DMS53 treated with DMSO at 0.1 percent for 48 hours (cell line): Measurements from ENCODE around the gene GRIA1.
"Not testable (repeated sequence)": the region's sequence is repeated elsewhere in the genome, so short reads cannot be mapped to it uniquely, and the experiment has no call there.

Experiments used
- DNase-seq: peaks from one replicate; lab custom pipeline; 2025; ENCODE audit not compliant: unreplicated experiment; lab: John Stamatoyannopoulos, UW

Gene GRIA1

DNA sequence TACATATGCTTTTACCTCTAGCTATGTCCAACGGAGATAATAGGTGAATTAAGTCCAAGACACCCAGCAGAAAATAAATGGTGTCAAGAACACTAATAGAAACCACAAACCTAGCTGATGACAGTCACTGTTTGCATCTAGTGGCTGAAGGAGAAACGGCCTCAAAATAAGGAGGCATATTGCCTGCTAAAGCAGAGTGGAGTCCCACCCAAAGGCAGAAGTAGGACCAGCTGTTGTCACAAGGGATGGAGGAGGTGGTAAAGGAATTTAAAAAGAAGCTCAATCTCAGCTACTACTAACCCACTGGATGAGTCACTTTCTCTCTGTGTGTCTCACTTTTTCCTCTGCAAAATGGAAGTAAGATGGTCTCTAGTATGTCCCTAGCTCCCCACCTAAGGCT, 224.3 kb downstream of the GRIA1 start:
- DNase-seq: no peak

GRCh38 chr5:153717287-153717686, 226.8 kb downstream of the GRIA1 start:
- DNase-seq: no peak

GRCh38 chr5:153718713-153719112, 228.2 kb downstream of the GRIA1 start:
- DNase-seq: peak; percentile 28

DNA sequence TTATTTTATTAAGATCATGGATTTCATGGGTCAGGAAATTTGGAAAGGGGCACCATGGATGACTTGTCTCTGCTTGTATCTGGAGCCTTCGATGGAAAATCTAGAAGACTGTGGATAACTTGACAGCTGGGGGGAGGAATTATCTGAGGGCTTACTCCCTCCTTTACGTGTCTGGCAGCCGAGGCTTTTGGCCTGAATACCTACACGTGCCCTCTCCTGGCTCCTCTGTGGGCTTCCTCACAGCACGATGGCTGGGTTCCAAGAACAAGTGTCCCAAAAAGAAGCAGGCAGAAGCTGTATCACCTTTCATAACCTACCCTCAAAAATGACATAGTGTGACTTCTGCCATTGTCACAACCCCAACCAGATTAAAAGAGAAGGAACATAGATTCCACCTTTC, 228.9 kb downstream of the GRIA1 start:
- no peak for DNase-seq

DNA sequence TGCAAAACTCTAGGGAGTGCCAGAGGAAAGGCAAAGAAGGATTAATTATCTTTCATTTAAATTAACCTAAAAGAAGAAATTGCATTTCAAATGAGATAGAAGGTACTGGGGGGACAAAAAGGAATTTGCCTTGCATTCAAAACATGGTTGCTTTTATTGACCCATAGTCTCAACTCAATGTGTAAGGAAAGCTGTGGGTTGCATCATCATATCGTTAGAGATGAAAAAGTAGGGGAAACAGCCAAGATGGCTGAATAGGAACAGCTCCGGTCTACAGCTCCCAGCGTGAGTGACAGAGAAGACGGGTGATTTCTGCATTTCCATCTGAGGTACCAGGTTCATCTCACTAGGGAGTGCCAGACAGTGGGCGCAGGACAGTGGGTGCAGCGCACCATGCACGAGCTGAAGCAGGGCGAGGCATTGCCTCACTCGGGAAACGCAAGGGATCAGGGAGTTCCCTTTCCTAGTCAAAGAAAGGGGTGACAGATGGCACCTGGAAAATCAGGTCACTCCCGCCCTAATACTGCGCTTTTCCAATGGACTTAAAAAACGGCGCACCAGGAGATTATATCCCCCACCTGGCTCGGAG, 232.6 kb downstream of the GRIA1 start:
- not testable (repeated sequence) for DNase-seq

DNA sequence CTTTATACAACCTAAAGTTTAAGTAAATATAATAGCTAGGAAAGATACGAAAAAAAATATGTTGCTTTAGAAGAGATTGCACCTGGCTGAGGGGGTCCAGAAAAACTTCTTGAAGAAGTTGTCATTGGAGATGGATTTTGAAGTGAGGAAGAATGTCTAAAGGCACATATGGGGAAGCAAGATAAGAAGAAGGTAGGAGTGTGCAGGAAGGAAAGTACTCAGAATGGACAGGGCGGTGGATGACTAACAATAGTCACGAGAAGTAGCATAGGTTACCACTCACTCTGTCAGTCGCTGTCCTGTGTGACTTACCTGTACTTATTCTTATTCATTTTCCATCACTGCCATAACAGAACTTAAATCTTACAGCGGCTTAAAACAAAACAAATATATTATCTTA, 251.6 kb downstream of the GRIA1 start:
- no peak for DNase-seq

DNA sequence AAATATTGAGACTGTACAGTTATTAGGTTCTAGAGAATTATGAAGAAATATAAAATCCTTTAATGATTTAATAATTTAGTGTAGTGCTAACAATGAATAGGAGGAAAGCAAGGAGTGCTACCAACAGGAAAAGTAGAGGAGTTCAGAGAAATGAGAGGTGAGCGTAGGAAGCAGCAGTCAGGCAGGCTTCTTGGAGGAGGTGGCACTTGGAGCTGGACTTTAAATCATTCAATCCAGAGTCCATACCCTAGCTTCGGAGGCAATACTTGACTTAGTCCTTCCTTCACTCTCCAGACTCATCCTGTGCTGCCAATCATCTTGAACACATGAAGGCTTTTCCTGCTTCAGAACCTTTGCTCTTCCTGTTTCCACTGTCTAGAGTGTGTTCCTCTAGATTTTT, 254.3 kb downstream of the GRIA1 start:
- no peak for DNase-seq

GRCh38 chr5:153745778-153746395, 255.4 kb downstream of the GRIA1 start:
- DNase-seq: no peak

- no peak for DNase-seq
Measured at GRCh38 chr5:153746440-153746839, 256.0 kb downstream of the GRIA1 start.

DNA sequence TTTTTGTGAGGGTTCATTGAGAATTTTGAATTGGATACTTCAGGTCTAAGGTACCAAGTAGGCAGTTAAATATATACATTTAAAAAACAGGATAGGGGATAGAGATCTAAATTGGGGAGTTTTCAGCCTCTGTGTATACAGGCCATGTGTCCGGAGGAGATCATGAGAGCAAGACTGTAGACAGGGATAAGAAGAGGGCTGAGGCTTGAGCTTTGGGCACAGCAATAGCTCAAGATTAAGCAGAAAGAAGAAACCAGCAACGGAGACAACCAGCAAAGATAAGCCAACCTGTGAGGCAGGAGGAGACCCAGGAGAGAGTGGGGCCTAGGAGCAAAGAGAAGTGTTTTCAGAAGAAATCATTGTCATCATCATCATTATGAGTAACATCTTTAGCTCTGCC, 258.4 kb downstream of the GRIA1 start:
- no peak for DNase-seq

DNA sequence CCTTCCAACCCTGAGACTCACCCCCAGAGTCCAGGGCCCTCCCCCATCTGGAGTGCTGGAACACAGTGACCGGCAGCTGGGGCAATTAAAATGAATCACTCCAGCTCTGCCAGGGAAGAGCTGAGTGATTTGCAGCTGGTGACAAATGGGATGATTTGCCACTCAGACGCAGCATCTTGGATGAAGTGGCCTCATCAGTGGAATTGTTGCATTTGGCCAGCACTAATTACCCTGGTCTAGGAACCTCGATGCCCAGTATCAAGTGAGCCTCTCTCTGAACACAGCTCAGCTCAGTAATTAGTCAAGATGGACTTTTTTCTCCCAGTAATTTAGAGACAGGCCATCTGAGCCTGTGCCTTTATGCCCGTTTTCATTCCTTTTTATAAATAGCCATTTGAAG, 259.5 kb downstream of the GRIA1 start:
- no peak for DNase-seq

DNA sequence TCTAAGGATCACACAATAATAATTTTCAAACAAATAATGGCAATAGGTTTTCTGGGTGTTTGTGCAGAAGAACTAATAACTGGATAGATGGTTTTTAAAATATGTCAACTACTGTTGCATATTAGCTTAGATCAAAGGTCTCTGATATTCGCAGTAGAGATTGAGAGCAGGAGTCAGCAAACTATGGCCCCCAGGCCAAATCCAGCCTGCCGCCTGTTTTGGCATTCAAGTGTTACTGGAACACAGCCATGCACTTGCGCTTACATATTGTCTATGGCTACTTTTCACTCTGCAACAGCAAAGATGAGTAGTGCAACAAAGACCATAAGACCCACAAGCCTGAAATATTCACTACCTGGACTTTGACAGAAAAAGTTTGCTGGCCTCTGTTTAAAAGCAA, 260.8 kb downstream of the GRIA1 start:
- DNase-seq: no peak

DNA sequence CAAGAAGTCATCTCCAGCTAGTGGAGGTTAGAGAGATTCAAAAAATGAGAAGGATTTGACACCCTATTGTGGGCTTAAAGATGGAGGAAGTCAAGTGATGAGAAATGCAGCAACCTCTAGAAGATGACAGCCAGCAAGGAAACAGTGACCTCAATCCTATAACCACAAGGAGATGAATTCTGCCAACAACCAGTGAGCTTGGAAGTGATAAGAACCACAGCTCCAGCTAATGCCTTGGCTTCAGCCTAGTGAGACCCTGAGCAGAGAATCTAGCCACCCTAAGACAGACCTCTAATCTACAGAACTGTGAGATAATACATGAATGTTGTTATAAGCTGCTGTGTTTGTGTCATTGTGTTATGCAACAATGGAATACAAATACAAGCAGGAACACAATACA, 262.4 kb downstream of the GRIA1 start:
- DNase-seq: no peak

GRCh38 chr5:153753645-153754432, 263.4 kb downstream of the GRIA1 start:
- no peak for DNase-seq

DNA sequence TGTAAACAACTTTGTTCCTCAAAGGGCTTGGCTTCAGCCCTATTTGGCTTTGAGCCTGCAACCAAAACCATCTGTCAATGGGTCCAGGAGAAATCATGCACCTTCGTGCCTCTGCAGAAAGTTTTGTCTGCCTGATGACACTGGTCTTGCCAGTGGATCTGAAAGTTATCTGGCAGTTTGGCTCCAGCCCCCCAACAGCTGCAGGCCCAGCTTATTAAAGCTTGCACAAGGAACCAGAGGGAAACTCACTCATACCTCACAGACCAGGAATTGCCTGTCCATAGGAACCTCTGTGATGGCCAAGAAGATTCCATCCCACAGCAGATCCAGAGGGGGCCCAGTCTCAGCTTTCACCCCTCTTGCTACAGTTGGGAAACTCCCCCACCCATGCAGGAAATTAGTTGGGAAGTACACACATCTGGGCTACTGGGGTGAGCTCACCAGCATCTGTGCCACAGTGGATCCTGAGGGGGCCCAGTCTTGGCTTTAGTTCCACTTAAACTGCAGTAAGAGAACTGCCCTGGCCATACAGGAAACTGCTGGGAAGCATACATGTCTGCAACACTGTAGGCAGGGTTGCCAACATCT, 265.5 kb downstream of the GRIA1 start:
- no peak for DNase-seq

- no peak for DNase-seq
Measured at GRCh38 chr5:153756540-153756939, 266.1 kb downstream of the GRIA1 start.

- no peak for DNase-seq
Measured at GRCh38 chr5:153765987-153766386, 275.5 kb downstream of the GRIA1 start.

- no peak for DNase-seq
Measured at GRCh38 chr5:153767221-153768188, 277.0 kb downstream of the GRIA1 start.

- no peak for DNase-seq
Measured at GRCh38 chr5:153770066-153770465, 279.6 kb downstream of the GRIA1 start.

- no peak for DNase-seq
Measured at GRCh38 chr5:153774686-153775085, 284.2 kb downstream of the GRIA1 start.

DNA sequence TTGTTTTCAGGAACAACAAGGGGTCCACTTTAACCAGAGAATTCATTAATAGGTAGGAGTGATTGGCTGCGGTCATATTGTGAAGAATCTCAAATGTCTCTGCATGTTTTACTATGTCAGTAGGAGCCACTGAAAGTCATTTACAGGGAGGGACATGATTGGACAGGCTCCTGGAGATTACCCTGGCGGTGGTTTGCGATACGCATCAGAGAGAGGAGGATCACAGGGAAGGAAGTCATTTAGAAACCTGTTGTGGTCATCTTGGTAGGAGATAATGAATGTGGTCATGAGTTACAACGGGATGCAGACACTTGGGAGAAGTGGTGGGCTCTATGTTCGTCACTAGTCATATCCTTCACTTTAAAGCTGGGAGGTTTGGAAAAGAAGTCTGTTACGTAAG, 285.5 kb downstream of the GRIA1 start:
- no peak for DNase-seq
